ENCODE results near the gene GPR18.

GPR18 gene

GRCh38 chr13:99261059-99261458 lies 2.9 kb upstream of the GPR18 start:
- no peak for DNase-seq (ENCODE audit: low spot score)
- TF ChIP-seq CTCF (IDR thresholded peaks at IDR 0.05; ENCODE audit: extremely low read depth, missing control alignments) = no peak

DNA sequence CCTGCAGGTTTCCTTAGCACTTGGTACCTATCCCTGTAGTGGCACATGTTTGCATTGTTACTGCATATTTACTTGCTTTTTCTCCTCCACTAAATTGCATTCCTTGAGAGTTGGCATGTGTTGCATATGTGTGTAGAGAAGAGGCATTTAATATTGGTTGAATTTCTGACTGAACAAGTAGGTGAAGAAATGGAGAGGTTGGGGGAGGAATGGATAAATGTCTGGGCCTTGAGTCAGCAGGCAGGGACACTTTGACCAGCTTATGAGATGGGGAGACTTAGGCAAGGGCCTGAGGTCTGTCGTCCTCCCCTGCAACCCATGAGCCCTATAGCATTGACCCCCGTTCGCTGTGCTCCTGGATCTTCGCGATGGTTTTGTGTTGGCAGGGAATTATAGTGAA lies 2.0 kb upstream of the GPR18 start:
- TF ChIP-seq CTCF (IDR thresholded peaks at IDR 0.05; ENCODE audit: extremely low read depth, missing control alignments) = no peak
- DNase-seq (ENCODE audit: low spot score) = no peak

- DNase-seq (ENCODE audit: low spot score) = peak; percentile 61
- no peak for TF ChIP-seq CTCF (IDR thresholded peaks at IDR 0.05; ENCODE audit: extremely low read depth, missing control alignments)
Observed at GRCh38 chr13:99258946-99259345, 767 bp upstream of the GPR18 start.

DNA sequence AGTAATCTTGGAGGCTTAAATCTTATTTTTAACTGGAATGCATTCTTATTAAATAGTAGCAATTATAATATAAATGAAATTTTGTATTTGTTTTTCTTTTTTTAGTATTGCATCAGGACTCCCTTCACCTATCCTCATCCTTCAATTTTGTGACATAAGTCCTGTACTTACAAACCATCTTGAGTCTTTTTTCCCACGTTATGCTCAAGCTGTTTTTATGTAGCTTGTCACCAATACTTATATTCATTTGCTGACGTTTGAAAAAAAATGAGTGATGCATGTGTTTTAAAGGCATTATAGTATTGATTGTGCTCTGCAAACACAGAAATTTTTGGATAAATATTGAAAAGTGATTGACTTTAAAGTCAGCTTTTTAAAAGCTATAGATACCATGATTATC lies 888 bp downstream of the GPR18 start:
- no peak for DNase-seq (ENCODE audit: low spot score)
- TF ChIP-seq CTCF (IDR thresholded peaks at IDR 0.05; ENCODE audit: extremely low read depth, missing control alignments) = no peak

DNA sequence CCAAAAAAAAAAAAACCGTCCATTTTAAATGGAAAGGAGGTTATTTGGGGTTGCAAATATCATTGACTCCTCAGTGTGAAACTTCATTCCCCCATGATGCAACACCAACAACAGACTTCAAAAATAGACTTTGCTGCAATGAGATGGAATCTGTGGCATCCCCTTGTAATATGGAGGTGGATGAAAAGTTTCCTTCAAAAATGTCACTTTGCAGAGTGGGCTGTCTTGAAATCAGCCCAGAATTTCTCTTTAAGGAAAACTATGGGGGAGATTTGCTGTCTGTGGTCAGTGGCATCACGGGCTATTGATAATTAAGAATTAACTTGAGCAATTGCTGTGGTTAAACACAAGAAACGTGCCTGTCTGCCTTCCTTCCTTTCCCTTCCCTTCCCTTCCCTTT lies 1.5 kb downstream of the GPR18 start:
- no peak for TF ChIP-seq CTCF (IDR thresholded peaks at IDR 0.05; ENCODE audit: extremely low read depth, missing control alignments)
- DNase-seq (ENCODE audit: low spot score) = no peak

GRCh38 chr13:99256283-99256682 lies 1.9 kb downstream of the GPR18 start:
- no peak for TF ChIP-seq CTCF (IDR thresholded peaks at IDR 0.05; ENCODE audit: extremely low read depth, missing control alignments)
- no peak for DNase-seq (ENCODE audit: low spot score)

GRCh38 chr13:99255271-99255670 lies 2.9 kb downstream of the GPR18 start:
- no peak for DNase-seq (ENCODE audit: low spot score)
- TF ChIP-seq CTCF (IDR thresholded peaks at IDR 0.05; ENCODE audit: extremely low read depth, missing control alignments) = no peak

All from GM20000 (cell line).